DMS53 (cell line): Measurements from ENCODE around the gene MTA2.
"Not testable (repeated sequence)": the region's sequence is repeated elsewhere in the genome, so short reads cannot be mapped to it uniquely, and the experiment has no call there.

Experiments used
- DNase-seq: peaks from one replicate; lab custom pipeline; 2025; lab: John Stamatoyannopoulos, UW

The MTA2 gene

GRCh38 chr11:62601372-62602140 is at the start of gene MTA2:
MTA2 (minus strand) TSS chr11:62601865; CDS start chr11:62601450, 415 bp downstream.
- DNase-seq, result peak; percentile 99

GRCh38 chr11:62650283-62650682 is 48.6 kb upstream of the MTA2 start:
- DNase-seq, result not testable (repeated sequence)

- no peak for DNase-seq
These were observed 47.8 kb upstream of the MTA2 start for GRCh38 chr11:62649486-62649885.

GRCh38 chr11:62648967-62649364 is 47.3 kb upstream of the MTA2 start:
- DNase-seq, result no peak

- DNase-seq, result no peak
These were observed 46.7 kb upstream of the MTA2 start for GRCh38 chr11:62648185-62648966.

- no peak for DNase-seq
These were observed 45.9 kb upstream of the MTA2 start for GRCh38 chr11:62647609-62648005.

GRCh38 chr11:62646825-62647608 is 45.4 kb upstream of the MTA2 start:
- DNase-seq, result no peak

GRCh38 chr11:62645946-62646824 is 44.5 kb upstream of the MTA2 start, which contains the start of gene GANAB:
GANAB (minus strand) TSS chr11:62646613; CDS start chr11:62646599, 14 bp downstream.
- DNase-seq, result peak; percentile 99

GRCh38 chr11:62645671-62645945 is 43.9 kb upstream of the MTA2 start:
- no peak for DNase-seq

GRCh38 chr11:62644220-62644619 is 42.6 kb upstream of the MTA2 start:
- no peak for DNase-seq

- DNase-seq, result no peak
These were observed 30.8 kb upstream of the MTA2 start for GRCh38 chr11:62632492-62632891.

- no peak for DNase-seq
These were observed 26.0 kb upstream of the MTA2 start for GRCh38 chr11:62627713-62628112.

GRCh38 chr11:62622476-62623089 is 20.9 kb upstream of the MTA2 start:
- DNase-seq, result no peak

- peak; percentile 100 for DNase-seq
These were observed 20.2 kb upstream of the MTA2 start, which contains the start of gene B3GAT3 for GRCh38 chr11:62621567-62622470. B3GAT3 (minus strand) TSS chr11:62621986; CDS start chr11:62621947, 39 bp downstream.

GRCh38 chr11:62621027-62621566 is 19.4 kb upstream of the MTA2 start:
- DNase-seq, result no peak

GRCh38 chr11:62616957-62617356 is 15.3 kb upstream of the MTA2 start:
- DNase-seq, result not testable (repeated sequence)

- DNase-seq, result no peak
These were observed 13.9 kb upstream of the MTA2 start for GRCh38 chr11:62615521-62615920.

GRCh38 chr11:62614275-62614674 is 12.6 kb upstream of the MTA2 start:
- peak; percentile 86 for DNase-seq

GRCh38 chr11:62613291-62613778 is 11.7 kb upstream of the MTA2 start:
- DNase-seq, result no peak
